VCaP (cell line): Measurements from ENCODE around the gene METTL16.
A peak's percentile ranks its signal among the peaks of the same experiment; 100 is the strongest.

Experiments
- H3K27ac ChIP-seq: fragments of 450-650 bp; 2 replicates; pipeline ENCODE4 v1.5.1; 2017
- CTCF ChIP-seq: fragments of 450-650 bp; conservative IDR thresholded peaks from 2 replicates; pipeline ENCODE4 v1.5.1; 2017; ENCODE audit warnings: mild to moderate bottlenecking, moderate library complexity

METTL16 gene

GRCh38 chr17:2371183-2372130 is 140.2 kb downstream of the METTL16 start:
- no peak overlapping the region for H3K27ac ChIP-seq
- TF ChIP-seq CTCF: no peak

DNA sequence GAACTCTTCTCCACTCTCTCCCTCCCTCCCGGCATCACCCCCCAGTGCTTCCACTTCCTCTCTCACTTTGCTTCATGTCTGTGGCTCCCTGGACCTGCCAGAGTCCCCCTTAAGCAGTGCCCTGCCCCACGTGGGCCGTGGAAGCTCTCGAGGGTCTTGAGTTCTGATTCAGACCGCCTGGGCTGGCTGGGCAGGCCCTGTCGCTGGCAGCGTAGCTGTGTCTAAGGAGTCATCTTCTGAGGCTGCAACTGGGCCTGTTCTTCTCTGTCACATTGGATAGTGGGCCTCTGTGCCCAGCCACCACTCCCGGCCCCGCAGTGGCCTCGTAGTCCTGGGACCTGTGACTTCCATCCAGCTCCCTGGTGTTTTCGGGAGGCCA is 141.5 kb downstream of the METTL16 start:
- TF ChIP-seq CTCF: no peak
- H3K27ac ChIP-seq: no peak overlapping the region

- no peak for TF ChIP-seq CTCF
- H3K27ac ChIP-seq: no peak overlapping the region
Measured at GRCh38 chr17:2369551-2370210, 142.0 kb downstream of the METTL16 start.

DNA sequence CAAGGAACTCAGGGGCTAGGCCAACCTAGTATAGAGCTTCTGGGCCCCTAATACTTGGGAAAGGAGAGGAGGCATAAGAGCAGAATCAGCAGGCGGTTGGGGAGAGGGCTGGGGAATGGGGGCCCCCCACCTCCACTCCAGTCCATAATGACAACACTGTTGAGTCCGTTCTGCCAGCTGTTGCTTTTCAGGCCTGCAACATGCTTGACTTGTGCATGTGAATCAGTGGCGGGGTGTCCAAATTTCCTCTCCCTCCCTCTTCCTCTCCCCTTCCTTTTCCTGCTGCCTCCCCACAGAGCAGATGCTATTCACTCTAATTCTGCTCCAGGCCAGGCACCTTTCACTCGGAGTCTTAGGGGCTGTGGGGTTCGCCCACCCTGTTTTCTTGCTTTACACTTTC is 142.6 kb downstream of the METTL16 start:
- H3K27ac ChIP-seq: no peak overlapping the region
- TF ChIP-seq CTCF: no peak

- TF ChIP-seq CTCF: no peak
- H3K27ac ChIP-seq: no peak overlapping the region
Measured at GRCh38 chr17:2368359-2368758, 143.3 kb downstream of the METTL16 start.

- peak; percentile 58 for TF ChIP-seq CTCF
- H3K27ac ChIP-seq: no peak overlapping the region
Measured at GRCh38 chr17:2366747-2367494, 144.8 kb downstream of the METTL16 start.
